Endothelial cell of umbilical vein (primary cell): ENCODE data around the gene CTU2.

Experiments
- EZH2 ChIP-seq: IDR thresholded peaks from 2 replicates; pipeline ENCODE4 v1.6.1; 2012; ENCODE audit warnings: borderline replicate concordance, low read depth, mild to moderate bottlenecking, moderate library complexity, low read length, inconsistent platforms; ENCODE audit not compliant: severe bottlenecking
- FOS ChIP-seq: IDR thresholded peaks from 2 replicates; pipeline ENCODE4 v1.6.1; 2011; ENCODE audit warnings: mild to moderate bottlenecking, low read length, moderate library complexity, borderline replicate concordance; ENCODE audit not compliant: insufficient read depth
- GATA2 ChIP-seq: IDR thresholded peaks from 2 replicates; pipeline ENCODE4 v1.7.0; 2011; ENCODE audit warnings: low read depth, mild to moderate bottlenecking, moderate library complexity, mixed read lengths, low read length; ENCODE audit not compliant: insufficient read length, insufficient read depth
- JUN ChIP-seq: IDR thresholded peaks from 2 replicates; pipeline ENCODE4 v1.6.1; 2011; ENCODE audit warnings: borderline replicate concordance, low read depth; ENCODE audit not compliant: insufficient read length, insufficient read depth
- MYC ChIP-seq: IDR thresholded peaks from one replicate; pipeline ENCODE4 v1.6.1; 2011; ENCODE audit warnings: mild to moderate bottlenecking, low read depth, low read length
- POLR2A ChIP-seq: IDR thresholded peaks from 2 replicates; pipeline ENCODE4 v1.6.1; 2012; ENCODE audit warnings: low read depth, mild to moderate bottlenecking, control low read depth, low read length
- POLR2AphosphoS5 ChIP-seq: IDR thresholded peaks from 2 replicates; pipeline ENCODE4 v1.6.1; 2012; ENCODE audit warnings: low read depth, mild to moderate bottlenecking, control low read depth, low read length, moderate library complexity; ENCODE audit not compliant: insufficient read depth
- TF ChIP-seq, protein P1 (sequence below), 2 donors: IDR thresholded peaks; 1 replicate in 1 of 2; 2 replicates in 1 of 2; pipeline ENCODE4 v1.5.1; 2011; ENCODE audit warnings: low read length in 2 of 2, mild to moderate bottlenecking in 2 of 2, moderate library complexity in 2 of 2, control low read depth in 1 of 2, inconsistent platforms in 1 of 2, low read depth in 1 of 2; ENCODE audit not compliant: insufficient read depth in 1 of 2; ENCODE audit errors: extremely low read depth in 1 of 2
- TF ChIP-seq, protein P2 (sequence below): IDR thresholded peaks from 2 replicates; pipeline ENCODE4 v1.6.1; 2011; ENCODE audit not compliant: insufficient read depth, insufficient read length

DNA sequence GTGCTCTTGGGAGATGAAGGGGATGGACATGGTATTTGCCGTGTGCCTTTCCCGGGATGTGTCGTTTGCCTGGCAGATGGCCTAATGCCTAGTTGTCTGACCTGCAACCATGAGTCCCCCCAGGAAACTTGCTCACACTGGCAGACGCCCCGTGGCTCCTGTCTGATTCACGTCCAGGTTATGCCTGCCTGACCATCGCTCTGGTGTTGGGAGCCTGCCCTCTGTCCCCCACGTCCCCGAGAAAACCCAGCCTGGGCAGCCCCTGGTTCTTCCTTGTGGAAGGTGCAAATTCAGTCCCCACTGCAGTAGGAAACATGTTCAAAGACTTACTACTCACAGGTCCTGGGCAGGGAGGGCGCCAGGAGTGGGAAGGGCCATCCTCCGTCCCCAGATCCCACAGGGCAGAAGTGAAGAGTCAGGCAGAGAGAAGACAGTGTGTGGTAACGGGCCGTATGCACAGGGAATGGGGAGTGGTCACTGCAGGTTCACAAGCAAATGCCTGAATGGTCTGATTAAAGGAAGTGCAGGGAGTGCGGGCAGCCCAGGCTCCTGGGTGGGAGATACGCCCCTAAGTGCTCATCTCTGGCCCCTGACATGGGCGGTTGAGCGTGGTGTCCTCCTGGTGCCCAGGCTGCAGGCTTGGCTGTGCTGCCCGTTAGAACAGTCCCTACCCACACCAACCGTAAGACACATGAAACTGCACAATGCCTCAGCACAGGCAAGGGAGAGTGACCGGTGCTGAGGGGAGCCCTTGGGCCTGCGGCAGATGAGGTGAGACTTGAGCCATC is 15.8 kb upstream of the CTU2 start:
- TF ChIP-seq, protein P1, sequence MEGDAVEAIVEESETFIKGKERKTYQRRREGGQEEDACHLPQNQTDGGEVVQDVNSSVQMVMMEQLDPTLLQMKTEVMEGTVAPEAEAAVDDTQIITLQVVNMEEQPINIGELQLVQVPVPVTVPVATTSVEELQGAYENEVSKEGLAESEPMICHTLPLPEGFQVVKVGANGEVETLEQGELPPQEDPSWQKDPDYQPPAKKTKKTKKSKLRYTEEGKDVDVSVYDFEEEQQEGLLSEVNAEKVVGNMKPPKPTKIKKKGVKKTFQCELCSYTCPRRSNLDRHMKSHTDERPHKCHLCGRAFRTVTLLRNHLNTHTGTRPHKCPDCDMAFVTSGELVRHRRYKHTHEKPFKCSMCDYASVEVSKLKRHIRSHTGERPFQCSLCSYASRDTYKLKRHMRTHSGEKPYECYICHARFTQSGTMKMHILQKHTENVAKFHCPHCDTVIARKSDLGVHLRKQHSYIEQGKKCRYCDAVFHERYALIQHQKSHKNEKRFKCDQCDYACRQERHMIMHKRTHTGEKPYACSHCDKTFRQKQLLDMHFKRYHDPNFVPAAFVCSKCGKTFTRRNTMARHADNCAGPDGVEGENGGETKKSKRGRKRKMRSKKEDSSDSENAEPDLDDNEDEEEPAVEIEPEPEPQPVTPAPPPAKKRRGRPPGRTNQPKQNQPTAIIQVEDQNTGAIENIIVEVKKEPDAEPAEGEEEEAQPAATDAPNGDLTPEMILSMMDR (IDR thresholded peaks at IDR 0.05; ENCODE audit: extremely low read depth in 1 of 2, insufficient read depth in 1 of 2, low read depth in 1 of 2, low read length in 2 of 2), result no peak
- TF ChIP-seq POLR2A, result no peak
- TF ChIP-seq EZH2, result no peak
- no peak for TF ChIP-seq POLR2AphosphoS5
- TF ChIP-seq, protein P2, sequence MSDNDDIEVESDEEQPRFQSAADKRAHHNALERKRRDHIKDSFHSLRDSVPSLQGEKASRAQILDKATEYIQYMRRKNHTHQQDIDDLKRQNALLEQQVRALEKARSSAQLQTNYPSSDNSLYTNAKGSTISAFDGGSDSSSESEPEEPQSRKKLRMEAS, result no peak
- TF ChIP-seq MYC, result no peak
- TF ChIP-seq GATA2, result no peak
- no peak for TF ChIP-seq FOS
- no peak for TF ChIP-seq JUN
